Measurements from ENCODE around the gene MID1.

Gene MID1

GRCh38 chrX:10420134-10420533 is 200.3 kb downstream of the MID1 start:
- DNase-seq, result no peak
- TF ChIP-seq POLR2A (IDR thresholded peaks at IDR 0.05; ENCODE audit: low read length), result no peak

GRCh38 chrX:10416424-10416823 is 204.0 kb downstream of the MID1 start:
- TF ChIP-seq POLR2A (IDR thresholded peaks at IDR 0.05; ENCODE audit: low read length) (no peak), GATA1 (IDR thresholded peaks at IDR 0.05; ENCODE audit: low read depth, low read length) (no peak)
- DNase-seq, result no peak

GRCh38 chrX:10415306-10416001 is 204.9 kb downstream of the MID1 start:
- DNase-seq, result no peak
- no peak for TF ChIP-seq GATA1 (IDR thresholded peaks at IDR 0.05; ENCODE audit: low read depth, low read length)
- TF ChIP-seq POLR2A (IDR thresholded peaks at IDR 0.05; ENCODE audit: low read length), result no peak

- no peak for DNase-seq
- TF ChIP-seq POLR2A (IDR thresholded peaks at IDR 0.05; ENCODE audit: low read length), result no peak
- TF ChIP-seq GATA1 (IDR thresholded peaks at IDR 0.05; ENCODE audit: low read depth, low read length), result no peak
Measured at GRCh38 chrX:10414862-10415261, 205.5 kb downstream of the MID1 start.

- TF ChIP-seq GATA1 (IDR thresholded peaks at IDR 0.05; ENCODE audit: low read depth, low read length), result no peak
- TF ChIP-seq POLR2A (IDR thresholded peaks at IDR 0.05; ENCODE audit: low read length), result no peak
- DNase-seq, result no peak
Measured at GRCh38 chrX:10414156-10414824, 206.1 kb downstream of the MID1 start.

- TF ChIP-seq POLR2A (IDR thresholded peaks at IDR 0.05; ENCODE audit: low read length), result no peak
- no peak for TF ChIP-seq GATA1 (IDR thresholded peaks at IDR 0.05; ENCODE audit: low read depth, low read length)
Measured at GRCh38 chrX:10404436-10404835, 215.9 kb downstream of the MID1 start.

GRCh38 chrX:10401239-10401638 is 219.1 kb downstream of the MID1 start:
- TF ChIP-seq POLR2A (IDR thresholded peaks at IDR 0.05; ENCODE audit: low read length), result no peak
- TF ChIP-seq GATA1 (IDR thresholded peaks at IDR 0.05; ENCODE audit: low read depth, low read length), result no peak
- DNase-seq, result peak; percentile 0 to 6

More at GRCh38 chrX:10404436-10404835, 215.9 kb downstream of the MID1 start:
- DNase-seq, result no peak

GRCh38 chrX:10399043-10399741 is 221.2 kb downstream of the MID1 start:
- TF ChIP-seq POLR2A (IDR thresholded peaks at IDR 0.05; ENCODE audit: low read length), result no peak
- TF ChIP-seq GATA1 (IDR thresholded peaks at IDR 0.05; ENCODE audit: low read depth, low read length), result no peak
- no peak for DNase-seq

- DNase-seq, result no peak
- TF ChIP-seq GATA1 (IDR thresholded peaks at IDR 0.05; ENCODE audit: low read depth, low read length) (no peak), POLR2A (IDR thresholded peaks at IDR 0.05; ENCODE audit: low read length) (no peak)
Measured at GRCh38 chrX:10398215-10398614, 222.2 kb downstream of the MID1 start.

- TF ChIP-seq POLR2A (IDR thresholded peaks at IDR 0.05; ENCODE audit: low read length) (no peak), GATA1 (IDR thresholded peaks at IDR 0.05; ENCODE audit: low read depth, low read length) (no peak)
- no peak for DNase-seq
Measured at GRCh38 chrX:10397349-10397748, 223.0 kb downstream of the MID1 start.

GRCh38 chrX:10395643-10396042 is 224.7 kb downstream of the MID1 start:
- TF ChIP-seq POLR2A (IDR thresholded peaks at IDR 0.05; ENCODE audit: low read length), result no peak
- TF ChIP-seq GATA1 (IDR thresholded peaks at IDR 0.05; ENCODE audit: low read depth, low read length), result no peak
- no peak for DNase-seq

All from erythroblast (primary cell).